M059J (cell line): Measurements from ENCODE around the gene FAM13A. TPM values are rescaled to one million over a fixed set of nuclear protein-coding genes. Genes with fewer than 3 reads are reported as not detected.

Experiments
- DNase-seq: peaks from one replicate; pipeline ENCODE4 v3.0.0-alpha.2; 2012; ENCODE audit warnings: low read depth
- total RNA-seq: library from RNA; depleted of rRNA; stranded (reverse); fragments of >200 nt; shearing (Covaris generic); gene quantifications from 2 replicates; pipeline ENCODE4 v1.2.3, GENCODE V29; 2014; rRNA removed

Gene FAM13A
- total RNA-seq, 1 experiment from 2014 or later: 9.7 TPM

DNA sequence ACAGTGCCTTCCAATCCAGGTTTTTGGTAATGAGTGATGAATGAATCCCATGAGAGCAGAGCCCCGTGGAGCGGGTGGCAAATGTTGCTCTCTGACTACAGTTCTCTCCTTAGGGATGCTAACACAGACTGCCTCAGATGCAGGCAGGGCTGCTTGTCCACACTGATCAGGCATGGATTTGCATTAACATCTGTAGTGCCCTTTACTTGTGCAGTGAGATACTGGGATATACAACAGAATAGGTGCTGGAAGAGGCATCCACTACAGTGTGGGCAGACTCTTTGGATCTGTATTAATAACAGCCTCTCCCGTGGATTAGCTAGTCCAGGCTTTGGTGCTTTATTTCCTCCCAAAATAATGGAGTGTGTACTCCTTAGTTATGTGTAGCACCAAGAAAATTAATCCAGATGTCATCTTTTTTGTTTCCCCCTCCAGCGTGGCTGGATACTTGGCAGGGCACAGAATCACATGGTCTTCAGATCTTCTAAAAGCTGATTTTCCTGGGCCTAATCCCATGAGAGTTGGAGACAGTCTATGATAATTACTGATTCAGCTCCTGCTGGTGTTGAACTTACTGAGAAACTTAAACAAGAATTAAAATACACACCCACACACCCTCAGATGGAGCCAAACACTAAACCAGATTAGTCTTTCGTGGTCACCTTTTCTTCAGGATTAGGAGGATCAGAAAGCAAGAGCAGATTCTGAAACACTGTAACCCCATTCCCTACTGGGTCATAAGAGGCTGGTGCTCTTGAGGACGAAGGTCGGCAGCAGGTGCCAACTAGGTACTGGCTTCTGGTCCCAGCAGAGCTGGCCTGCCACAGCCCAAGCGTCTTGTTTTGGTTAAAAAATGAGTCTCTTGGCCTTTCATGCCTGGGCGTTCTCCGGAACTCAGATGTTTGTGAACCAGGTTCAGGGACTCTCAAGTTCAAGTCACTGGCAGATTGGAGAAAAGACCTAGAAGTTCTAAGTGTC is 336.2 kb downstream of the FAM13A start:
- no peak for DNase-seq

DNA sequence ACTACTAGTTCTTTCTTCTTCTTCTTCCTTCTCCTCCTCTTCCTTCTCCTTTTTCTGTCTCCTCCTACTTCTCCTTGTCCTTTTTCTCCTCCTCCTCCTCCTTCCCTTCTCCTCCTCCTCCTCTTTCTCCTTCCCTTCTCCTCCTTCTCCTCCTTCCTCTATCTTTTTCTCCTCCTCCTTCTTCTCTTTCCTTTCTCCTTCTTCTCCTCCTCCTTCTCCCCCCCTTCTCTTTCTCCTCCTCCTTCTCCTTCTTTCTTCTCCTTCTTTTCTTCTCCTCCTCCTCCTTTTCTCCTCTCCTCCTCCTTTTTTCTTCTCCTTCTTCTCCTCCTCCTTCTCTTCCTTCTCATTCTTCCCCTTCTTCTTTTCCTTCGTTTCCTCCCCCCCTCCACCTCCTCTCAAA is 337.6 kb downstream of the FAM13A start:
- DNase-seq: no peak

DNA sequence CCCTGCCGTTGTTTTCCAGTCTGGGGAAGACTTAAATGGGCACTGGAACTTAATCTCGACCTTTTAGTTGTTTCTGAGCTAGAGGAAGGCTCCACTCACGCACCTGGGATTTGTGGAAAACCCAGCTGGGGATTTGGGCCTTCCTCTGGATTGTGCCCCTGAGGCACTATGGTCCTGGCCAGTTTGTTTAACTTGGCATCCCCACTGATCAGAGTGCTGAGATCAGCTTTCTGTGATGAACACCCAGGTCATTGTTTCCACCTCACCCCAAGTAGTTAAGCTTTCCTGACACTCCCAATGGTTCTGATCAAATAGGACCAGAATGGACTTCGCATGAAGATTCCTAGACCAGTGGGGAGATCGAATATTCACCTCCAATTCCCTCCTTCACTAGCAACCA is 338.9 kb downstream of the FAM13A start:
- no peak for DNase-seq

DNA sequence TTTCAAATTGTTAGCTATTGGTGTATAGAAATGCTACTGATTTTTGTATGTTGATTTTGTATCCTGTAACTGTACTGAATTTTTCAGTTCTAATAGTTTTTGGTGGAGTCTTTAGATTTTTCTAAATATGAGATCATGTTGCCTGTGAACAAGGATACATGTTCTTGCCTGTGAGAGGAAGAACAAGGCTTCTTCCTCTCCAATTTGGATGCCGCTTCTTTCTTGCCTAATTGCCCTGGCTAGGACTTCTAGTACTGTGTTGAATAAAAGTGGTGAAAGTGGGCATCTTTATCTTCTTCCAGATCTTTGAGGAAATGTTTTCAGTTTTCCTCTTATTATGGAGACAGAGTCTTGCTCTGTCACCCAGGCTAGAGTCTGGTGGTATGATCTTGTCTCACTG is 343.2 kb downstream of the FAM13A start:
- no peak for DNase-seq

DNA sequence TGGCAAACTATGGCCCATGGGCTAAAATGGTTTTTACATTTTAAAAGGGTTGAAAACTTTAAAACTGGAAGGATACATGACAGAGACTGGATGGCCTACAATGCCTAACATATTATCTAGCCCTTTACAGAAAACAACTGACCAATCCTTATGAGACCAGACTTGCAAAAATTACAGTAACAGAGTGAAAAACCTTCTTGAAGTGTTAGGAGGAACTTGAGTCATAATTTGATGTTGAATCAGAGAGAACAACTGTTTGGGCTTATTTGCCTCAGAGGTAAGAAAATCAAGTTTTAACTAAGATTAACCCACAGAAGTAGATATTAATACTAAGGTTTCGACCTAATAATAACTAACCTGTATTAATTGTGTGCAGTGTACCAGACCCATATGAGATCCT is 347.0 kb downstream of the FAM13A start:
- no peak for DNase-seq

DNA sequence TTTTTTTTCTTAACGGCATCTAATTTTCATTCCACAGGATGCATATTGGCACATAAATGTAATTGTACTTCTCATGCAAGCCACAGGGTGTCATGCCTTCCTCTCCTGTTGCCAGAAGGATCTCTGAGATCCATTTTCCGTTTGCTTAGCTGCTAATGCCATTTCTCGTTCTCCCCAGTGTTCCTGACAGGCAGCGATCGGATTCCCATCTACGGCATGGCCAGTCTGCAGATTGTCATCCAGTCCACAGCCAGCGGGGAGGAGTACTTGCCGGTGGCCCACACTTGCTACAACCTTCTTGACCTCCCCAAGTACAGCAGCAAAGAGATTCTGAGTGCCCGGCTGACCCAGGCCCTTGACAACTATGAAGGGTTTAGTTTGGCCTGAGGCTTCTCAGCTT is 350.4 kb downstream of the FAM13A start:
- DNase-seq: peak; percentile 26

DNA sequence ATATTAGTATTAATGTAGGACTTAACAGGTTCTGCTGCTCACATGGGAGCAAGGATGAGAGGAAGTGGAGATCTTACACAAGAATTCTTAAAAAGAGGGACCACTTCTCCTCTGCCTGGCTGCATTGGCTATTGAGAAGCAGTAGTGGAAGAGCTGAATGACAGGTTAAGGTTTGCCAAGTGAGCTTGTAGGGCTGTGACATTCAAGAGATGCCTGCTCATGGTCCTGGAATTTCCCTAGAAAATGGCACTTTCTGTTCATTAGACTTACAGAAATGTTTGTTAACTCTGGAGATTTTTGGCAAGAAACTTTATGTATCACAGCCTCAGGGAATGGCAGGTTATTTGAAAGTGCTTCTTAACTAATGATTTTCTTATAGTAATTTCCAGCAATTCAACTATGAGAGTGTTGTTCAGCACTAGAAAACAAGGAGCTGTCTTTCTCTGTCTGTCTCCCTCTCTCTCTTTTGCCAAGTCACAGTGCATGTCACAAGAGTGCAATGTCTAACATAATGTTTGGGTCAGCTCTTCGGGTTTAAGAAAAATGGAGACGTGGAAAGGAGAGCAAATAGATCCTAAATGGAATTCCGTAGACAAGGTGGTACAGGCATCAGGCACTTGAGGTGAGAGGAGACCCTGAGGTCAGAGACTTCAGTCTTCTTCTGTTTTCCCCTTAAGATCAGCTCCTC is 351.0 kb downstream of the FAM13A start:
- DNase-seq: peak; percentile 59

DNA sequence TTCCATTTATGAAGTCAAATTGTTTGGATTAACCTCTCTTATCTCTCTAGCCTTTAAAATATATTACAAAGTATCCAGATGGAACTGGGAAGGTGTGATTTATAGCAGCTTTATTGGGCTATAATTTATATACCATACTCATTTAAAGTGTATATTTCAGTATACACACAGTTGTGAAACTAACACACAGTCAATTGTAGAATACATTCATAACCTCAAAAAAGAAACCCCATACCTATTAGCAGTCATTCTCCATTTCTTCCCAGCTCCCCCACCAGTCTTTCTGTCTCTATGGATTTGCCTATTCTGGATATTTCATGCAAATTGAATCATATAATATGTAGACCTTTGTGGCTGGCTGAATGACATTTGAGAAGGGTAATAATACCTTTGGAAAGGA is 351.8 kb downstream of the FAM13A start:
- DNase-seq: no peak

GRCh38 chr4:88702782-88703181 is 354.2 kb downstream of the FAM13A start:
- DNase-seq: no peak

DNA sequence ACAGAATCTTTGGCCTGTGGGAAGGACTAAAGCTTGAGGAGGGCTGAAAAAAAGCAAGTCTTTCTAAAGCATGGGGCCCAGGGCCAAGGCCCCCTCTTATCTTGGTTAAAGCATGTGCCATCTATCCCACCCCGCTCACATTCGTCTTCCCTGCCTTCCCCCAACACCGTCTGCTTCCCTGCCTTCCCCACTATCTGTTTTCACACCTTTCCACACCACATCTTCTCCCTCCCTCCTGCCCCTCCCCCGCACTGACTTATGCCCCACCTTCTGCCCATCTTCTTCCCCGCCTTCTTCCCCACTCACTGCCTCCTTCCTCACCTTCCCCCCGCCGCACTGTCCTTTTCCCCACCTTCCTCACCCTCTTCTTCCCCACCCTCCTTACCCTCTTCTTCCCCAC is 358.5 kb downstream of the FAM13A start:
- no peak for DNase-seq

GRCh38 chr4:88697588-88698329 is 359.2 kb downstream of the FAM13A start, which contains the start of gene NAP1L5:
Gene NAP1L5 (minus strand): TSS chr4:88697829. CDS start chr4:88697754, 75 bp downstream.
- peak; percentile 72 for DNase-seq

DNA sequence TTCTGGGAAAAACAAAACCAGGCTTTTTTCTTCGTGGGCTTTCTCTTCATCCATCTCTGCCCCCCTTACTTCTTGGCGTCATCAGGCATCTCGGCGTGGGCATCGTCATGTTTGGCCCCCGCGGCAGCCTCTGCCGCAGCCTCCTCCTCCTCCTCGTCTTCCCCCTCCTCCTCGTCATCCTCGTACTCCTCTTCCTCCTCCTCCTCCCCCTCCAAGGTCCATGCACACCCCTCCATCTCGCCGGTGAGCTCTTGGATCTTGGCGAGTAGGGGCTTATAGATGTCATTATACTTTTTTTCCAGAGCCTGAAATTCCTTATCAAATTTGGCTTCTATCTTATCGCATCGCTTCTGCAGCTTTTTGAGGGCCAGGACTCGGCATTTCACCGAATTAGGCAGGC is 359.8 kb downstream of the FAM13A start:
- DNase-seq: peak; percentile 28

GRCh38 chr4:88696630-88697029 is 360.4 kb downstream of the FAM13A start:
- DNase-seq: no peak

DNA sequence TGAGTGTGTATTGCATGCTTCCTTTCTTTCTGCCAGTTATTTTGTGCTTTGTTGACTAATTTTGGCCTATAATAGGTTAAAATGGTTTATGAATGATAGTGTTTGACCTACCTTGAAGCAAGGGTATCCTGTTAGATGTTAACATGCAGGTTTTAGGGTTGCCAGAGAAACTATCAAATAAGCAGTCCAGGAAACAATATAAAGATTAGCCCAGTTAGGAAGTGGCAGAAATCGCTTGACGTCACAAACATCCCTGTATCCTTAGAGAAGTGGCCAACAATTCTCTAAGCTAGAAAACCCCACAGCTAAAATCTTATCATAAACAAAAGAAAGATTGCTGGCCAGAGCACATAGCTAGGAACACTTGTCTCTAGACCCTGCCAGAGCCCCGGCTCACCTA is 363.2 kb downstream of the FAM13A start:
- no peak for DNase-seq

- DNase-seq: peak; percentile 35
These were observed 366.6 kb downstream of the FAM13A start for GRCh38 chr4:88690355-88690754.

- DNase-seq: no peak
These were observed 375.8 kb downstream of the FAM13A start for GRCh38 chr4:88681209-88681608.

Other genes starting within 250 kb of the FAM13A start
- gene TIGD2, start 54.3 kb upstream of the FAM13A start, total RNA-seq: 11.6 and 11.9 TPM in 2 replicates